ENCODE results near the gene GUCA1C. TPM values are rescaled to one million over a fixed set of nuclear protein-coding genes. Genes with fewer than 3 reads are reported as not detected.
A peak's percentile ranks its signal among the peaks of the same experiment; 100 is the strongest.

The GUCA1C gene
- total RNA-seq, 1 donor from 2014 or later: not detected

DNA sequence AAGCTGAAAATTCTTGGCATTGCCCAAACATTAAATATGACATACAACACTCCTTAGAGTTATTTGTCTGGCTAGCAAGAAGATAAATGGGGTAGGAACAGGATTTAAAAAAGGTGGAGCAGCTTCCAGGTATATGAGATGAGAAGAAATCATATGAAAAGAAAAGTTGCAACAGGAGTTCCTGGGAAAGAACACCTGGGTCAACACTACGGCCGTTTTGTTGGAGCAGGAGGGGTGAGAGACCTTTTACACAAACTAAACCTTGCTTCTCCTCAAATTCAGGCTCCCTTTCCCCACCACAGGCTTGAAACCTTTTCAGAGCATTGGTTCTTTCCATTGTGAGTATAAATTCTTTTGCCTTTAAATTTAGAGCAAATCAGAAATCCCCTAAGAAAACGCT, 18.8 kb upstream of the GUCA1C start:
- Histone ChIP-seq H3K4me1 (ENCODE audit: insufficient read depth, low read length) (no peaks in the 10 kb centered on the region), H2AFZ (ENCODE audit: low read depth, low read length) (no peak overlapping the region), H3K36me3 (ENCODE audit: insufficient read depth, low read length) (no peaks in the 10 kb centered on the region), H3K27ac (ENCODE audit: low read depth, low read length) (no peak overlapping the region), H3K4me3 (ENCODE audit: insufficient read depth, low read depth, low read length) (no peak overlapping the region), H3K27me3 (ENCODE audit: insufficient read depth, low read length) (no peaks in the 10 kb centered on the region), H3K4me2 (ENCODE audit: low read length) (no peak overlapping the region), H3K79me2 (ENCODE audit: insufficient read depth, low read length) (no peaks in the 10 kb centered on the region), H3K9ac (ENCODE audit: low read length) (no peak overlapping the region), H4K20me1 (ENCODE audit: insufficient read depth, low read length) (no peaks in the 10 kb centered on the region), H3K9me3 (ENCODE audit: insufficient read depth, low read depth, low read length) (no peaks in the 10 kb centered on the region)
- H3K27ac Mint-ChIP-seq (ENCODE audit: unreplicated experiment): no peak overlapping the region
- H3K9me3 Mint-ChIP-seq (ENCODE audit: unreplicated experiment): no peaks in the 10 kb centered on the region
- FAIRE-seq (no peak), DNase-seq (ENCODE audit: low read depth) (no peak)
- no peaks in the 10 kb centered on the region for H3K4me1 Mint-ChIP-seq (ENCODE audit: low read depth, unreplicated experiment)
- TF ChIP-seq CTCF (IDR thresholded peaks at IDR 0.05; ENCODE audit: insufficient read depth, low read depth, low read length) (no peak), EZH2 (IDR thresholded peaks at IDR 0.05; ENCODE audit: insufficient read depth, low read length) (no peak)
- H3K36me3 Mint-ChIP-seq (ENCODE audit: low read depth, unreplicated experiment): no peaks in the 10 kb centered on the region
- no peaks in the 10 kb centered on the region for H3K27me3 Mint-ChIP-seq (ENCODE audit: low read depth, unreplicated experiment)
- no peak overlapping the region for H3K4me3 Mint-ChIP-seq (ENCODE audit: unreplicated experiment)

DNA sequence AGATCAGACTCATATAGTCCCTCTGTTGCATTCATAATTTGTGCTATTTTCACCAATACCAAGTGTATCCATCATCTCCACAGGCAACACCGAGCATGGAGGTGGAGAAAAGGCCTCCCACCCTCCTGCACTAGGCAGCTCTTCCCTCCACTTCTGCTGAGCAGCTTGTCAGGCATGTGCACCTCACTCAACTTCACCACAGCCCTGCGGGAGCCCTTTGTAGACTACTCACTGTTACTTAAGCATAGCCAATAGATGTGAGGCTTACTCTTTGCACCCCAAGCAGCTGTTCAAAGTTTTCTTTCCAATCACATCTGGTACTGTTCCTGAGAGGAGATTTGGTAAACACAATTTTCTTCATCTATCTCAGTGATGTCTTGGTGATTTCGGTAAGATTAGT, 16.9 kb upstream of the GUCA1C start:
- Histone ChIP-seq H3K4me1 (ENCODE audit: insufficient read depth, low read length) (no peaks in the 10 kb centered on the region), H3K4me3 (ENCODE audit: insufficient read depth, low read depth, low read length) (no peak overlapping the region), H3K9me3 (ENCODE audit: insufficient read depth, low read depth, low read length) (no peaks in the 10 kb centered on the region), H2AFZ (ENCODE audit: low read depth, low read length) (no peak overlapping the region), H4K20me1 (ENCODE audit: insufficient read depth, low read length) (no peaks in the 10 kb centered on the region), H3K36me3 (ENCODE audit: insufficient read depth, low read length) (no peaks in the 10 kb centered on the region), H3K27me3 (ENCODE audit: insufficient read depth, low read length) (no peaks in the 10 kb centered on the region), H3K4me2 (ENCODE audit: low read length) (no peak overlapping the region), H3K9ac (ENCODE audit: low read length) (no peak overlapping the region), H3K27ac (ENCODE audit: low read depth, low read length) (no peak overlapping the region), H3K79me2 (ENCODE audit: insufficient read depth, low read length) (no peaks in the 10 kb centered on the region)
- H3K4me3 Mint-ChIP-seq (ENCODE audit: unreplicated experiment): no peak overlapping the region
- TF ChIP-seq CTCF (IDR thresholded peaks at IDR 0.05; ENCODE audit: insufficient read depth, low read depth, low read length) (no peak), EZH2 (IDR thresholded peaks at IDR 0.05; ENCODE audit: insufficient read depth, low read length) (no peak)
- no peaks in the 10 kb centered on the region for H3K9me3 Mint-ChIP-seq (ENCODE audit: unreplicated experiment)
- H3K27ac Mint-ChIP-seq (ENCODE audit: unreplicated experiment): no peak overlapping the region
- no peaks in the 10 kb centered on the region for H3K27me3 Mint-ChIP-seq (ENCODE audit: low read depth, unreplicated experiment)
- H3K4me1 Mint-ChIP-seq (ENCODE audit: low read depth, unreplicated experiment): no peaks in the 10 kb centered on the region
- DNase-seq (ENCODE audit: low read depth) (peak; percentile 27), FAIRE-seq (no peak)
- H3K36me3 Mint-ChIP-seq (ENCODE audit: low read depth, unreplicated experiment): no peaks in the 10 kb centered on the region

DNA sequence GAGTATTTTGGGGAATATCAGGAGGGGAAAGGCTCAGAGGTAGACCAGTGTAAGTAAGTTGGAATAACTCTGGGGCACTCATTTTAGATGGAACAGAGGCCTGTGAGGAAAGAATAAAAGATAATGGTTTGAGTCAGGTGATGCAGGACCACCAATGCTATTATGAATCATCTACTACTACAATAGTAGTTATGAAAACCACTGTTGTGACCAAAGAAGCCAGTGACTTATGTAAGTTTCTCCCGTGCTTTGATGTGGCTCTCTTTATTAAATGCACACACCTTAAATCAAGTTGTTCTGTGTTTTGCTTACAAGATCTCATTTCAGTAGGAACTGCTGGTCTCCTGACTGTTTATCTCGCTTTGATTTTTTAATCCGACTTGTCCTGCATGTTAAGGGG, 13.1 kb upstream of the GUCA1C start:
- no peaks in the 10 kb centered on the region for H3K79me2 ChIP-seq (ENCODE audit: insufficient read depth, low read length)
- Mint-ChIP-seq H3K27me3 (ENCODE audit: low read depth, unreplicated experiment) (no peaks in the 10 kb centered on the region), H3K9me3 (ENCODE audit: unreplicated experiment) (no peaks in the 10 kb centered on the region), H3K36me3 (ENCODE audit: low read depth, unreplicated experiment) (no peaks in the 10 kb centered on the region), H3K27ac (ENCODE audit: unreplicated experiment) (no peak overlapping the region), H3K4me1 (ENCODE audit: low read depth, unreplicated experiment) (no peaks in the 10 kb centered on the region), H3K4me3 (ENCODE audit: unreplicated experiment) (no peak overlapping the region)
- FAIRE-seq (no peak), DNase-seq (ENCODE audit: low read depth) (no peak)
- no peak for TF ChIP-seq CTCF (IDR thresholded peaks at IDR 0.05; ENCODE audit: insufficient read depth, low read depth, low read length)
- TF ChIP-seq EZH2 (IDR thresholded peaks at IDR 0.05; ENCODE audit: insufficient read depth, low read length): no peak
- H3K27me3 ChIP-seq (ENCODE audit: insufficient read depth, low read length): no peaks in the 10 kb centered on the region
- H3K9me3 ChIP-seq (ENCODE audit: insufficient read depth, low read depth, low read length): no peaks in the 10 kb centered on the region
- H3K4me2 ChIP-seq (ENCODE audit: low read length): no peak overlapping the region
- no peak overlapping the region for H3K9ac ChIP-seq (ENCODE audit: low read length)
- no peak overlapping the region for H2AFZ ChIP-seq (ENCODE audit: low read depth, low read length)
- no peaks in the 10 kb centered on the region for H4K20me1 ChIP-seq (ENCODE audit: insufficient read depth, low read length)
- H3K4me1 ChIP-seq (ENCODE audit: insufficient read depth, low read length): no peaks in the 10 kb centered on the region
- no peak overlapping the region for H3K4me3 ChIP-seq (ENCODE audit: insufficient read depth, low read depth, low read length)
- no peak overlapping the region for H3K27ac ChIP-seq (ENCODE audit: low read depth, low read length)
- H3K36me3 ChIP-seq (ENCODE audit: insufficient read depth, low read length): no peaks in the 10 kb centered on the region
